ENCODE data around the gene TMEM214. TPM values are rescaled to one million over a fixed set of nuclear protein-coding genes. Genes with fewer than 3 reads are reported as not detected.
A peak's percentile ranks its signal among the peaks of the same experiment; 100 is the strongest.

The TMEM214 gene
- total RNA-seq, 1 donor from 2014 or later, result 68.0 TPM

DNA sequence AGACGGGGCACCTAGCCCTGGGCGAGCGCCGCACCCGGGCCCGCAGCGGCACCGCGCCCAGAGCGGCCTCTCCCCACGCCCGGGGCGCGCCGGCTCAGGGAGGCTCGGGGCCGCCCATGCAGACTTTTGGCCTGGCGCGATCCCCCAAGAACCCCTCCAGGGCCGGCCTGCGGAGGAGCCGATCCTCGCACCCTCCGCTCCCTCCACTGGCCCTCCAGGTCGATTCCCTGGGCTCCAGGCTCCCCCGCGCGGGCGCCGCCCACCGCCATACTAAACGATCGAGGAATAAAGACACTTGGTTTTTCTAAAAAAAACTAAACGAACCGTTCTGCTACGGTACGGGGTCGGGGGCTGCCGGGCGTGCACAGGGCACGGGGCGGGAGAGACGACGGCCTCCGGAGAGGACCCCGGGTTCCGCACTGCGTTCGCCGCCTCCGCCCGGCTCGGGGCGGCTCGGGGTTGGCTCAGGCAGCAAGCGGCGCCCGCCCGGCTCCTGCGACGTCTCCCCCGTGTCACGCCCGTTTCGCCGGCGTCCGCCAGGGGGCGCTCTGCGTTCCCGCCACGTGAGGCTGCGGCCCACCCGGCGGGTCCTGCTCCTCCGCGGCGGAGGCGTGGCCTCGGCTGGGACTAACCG, 53.4 kb downstream of the TMEM214 start:
- ATAC-seq, result peak; percentile 95
- peak overlapping the region; percentile 95 for H3K27ac ChIP-seq
- H3K4me1 ChIP-seq, result peaks cover 30% of the 10 kb centered on the region

DNA sequence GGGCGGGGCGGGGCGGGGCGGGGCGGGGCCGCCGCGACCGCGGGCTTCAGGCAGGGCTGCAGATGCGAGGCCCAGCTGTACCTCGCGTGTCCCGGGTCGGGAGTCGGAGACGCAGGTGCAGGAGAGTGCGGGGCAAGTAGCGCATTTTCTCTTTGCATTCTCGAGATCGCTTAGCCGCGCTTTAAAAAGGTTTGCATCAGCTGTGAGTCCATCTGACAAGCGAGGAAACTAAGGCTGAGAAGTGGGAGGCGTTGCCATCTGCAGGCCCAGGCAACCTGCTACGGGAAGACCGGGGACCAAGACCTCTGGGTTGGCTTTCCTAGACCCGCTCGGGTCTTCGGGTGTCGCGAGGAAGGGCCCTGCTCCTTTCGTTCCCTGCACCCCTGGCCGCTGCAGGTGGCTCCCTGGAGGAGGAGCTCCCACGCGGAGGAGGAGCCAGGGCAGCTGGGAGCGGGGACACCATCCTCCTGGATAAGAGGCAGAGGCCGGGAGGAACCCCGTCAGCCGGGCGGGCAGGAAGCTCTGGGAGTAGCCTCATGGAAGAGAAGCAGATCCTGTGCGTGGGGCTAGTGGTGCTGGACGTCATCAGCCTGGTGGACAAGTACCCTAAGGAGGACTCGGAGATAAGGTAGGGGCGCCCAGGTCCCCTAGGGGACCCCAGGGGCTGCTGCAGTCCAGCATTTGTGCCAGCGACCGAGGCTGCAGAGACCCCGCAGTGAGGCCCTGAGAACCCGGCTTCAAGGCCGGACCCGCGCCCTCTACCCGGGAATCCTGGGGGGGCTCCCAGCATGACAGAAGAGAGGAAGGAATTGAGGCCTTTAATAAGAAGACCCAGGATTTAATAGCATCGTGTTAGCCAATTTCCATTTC, 54.2 kb downstream of the TMEM214 start, which contains the start of gene KHK:
KHK (plus strand) TSS at position 49 of the 870 bp plus-strand sequence; CDS start at position 537, 488 bp downstream.
- intact Hi-C loops (cut with DNase I), result loop anchor here (10.0 kb wide), 1 partner anchor 122 kb away; no protein-coding TSS in a partner anchor
- Histone ChIP-seq H3K27ac (peak within 1 kb of the TSS; percentile 95), H3K4me3 (peak within 1 kb of the TSS; percentile 74), H3K27me3 (no peaks in the 10 kb centered on the region), H3K9me3 (no peaks in the 10 kb centered on the region), H3K36me3 (no peaks in the 10 kb centered on the region), H3K4me1 (peaks cover 23% of the 10 kb centered on the region)
- TF ChIP-seq, protein P1, sequence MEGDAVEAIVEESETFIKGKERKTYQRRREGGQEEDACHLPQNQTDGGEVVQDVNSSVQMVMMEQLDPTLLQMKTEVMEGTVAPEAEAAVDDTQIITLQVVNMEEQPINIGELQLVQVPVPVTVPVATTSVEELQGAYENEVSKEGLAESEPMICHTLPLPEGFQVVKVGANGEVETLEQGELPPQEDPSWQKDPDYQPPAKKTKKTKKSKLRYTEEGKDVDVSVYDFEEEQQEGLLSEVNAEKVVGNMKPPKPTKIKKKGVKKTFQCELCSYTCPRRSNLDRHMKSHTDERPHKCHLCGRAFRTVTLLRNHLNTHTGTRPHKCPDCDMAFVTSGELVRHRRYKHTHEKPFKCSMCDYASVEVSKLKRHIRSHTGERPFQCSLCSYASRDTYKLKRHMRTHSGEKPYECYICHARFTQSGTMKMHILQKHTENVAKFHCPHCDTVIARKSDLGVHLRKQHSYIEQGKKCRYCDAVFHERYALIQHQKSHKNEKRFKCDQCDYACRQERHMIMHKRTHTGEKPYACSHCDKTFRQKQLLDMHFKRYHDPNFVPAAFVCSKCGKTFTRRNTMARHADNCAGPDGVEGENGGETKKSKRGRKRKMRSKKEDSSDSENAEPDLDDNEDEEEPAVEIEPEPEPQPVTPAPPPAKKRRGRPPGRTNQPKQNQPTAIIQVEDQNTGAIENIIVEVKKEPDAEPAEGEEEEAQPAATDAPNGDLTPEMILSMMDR (IDR thresholded peaks at IDR 0.05), result no peak
- DNase-seq, result peak; percentile 85
- ATAC-seq, result peak; percentile 29

More for the DNA sequence above, 53.4 kb downstream of the TMEM214 start:
- H3K4me3 ChIP-seq, result peak overlapping the region; percentile 74
- no peaks in the 10 kb centered on the region for H3K9me3 ChIP-seq
- DNase-seq, result peak; percentile 99
- intact Hi-C loops (cut with DNase I), result loop anchor here (10.0 kb wide), 1 partner anchor 121 kb away; no protein-coding TSS in a partner anchor
- H3K27me3 ChIP-seq, result no peaks in the 10 kb centered on the region
- no peaks in the 10 kb centered on the region for H3K36me3 ChIP-seq
- TF ChIP-seq, protein P1 (IDR thresholded peaks at IDR 0.05), result peak; percentile 91

DNA sequence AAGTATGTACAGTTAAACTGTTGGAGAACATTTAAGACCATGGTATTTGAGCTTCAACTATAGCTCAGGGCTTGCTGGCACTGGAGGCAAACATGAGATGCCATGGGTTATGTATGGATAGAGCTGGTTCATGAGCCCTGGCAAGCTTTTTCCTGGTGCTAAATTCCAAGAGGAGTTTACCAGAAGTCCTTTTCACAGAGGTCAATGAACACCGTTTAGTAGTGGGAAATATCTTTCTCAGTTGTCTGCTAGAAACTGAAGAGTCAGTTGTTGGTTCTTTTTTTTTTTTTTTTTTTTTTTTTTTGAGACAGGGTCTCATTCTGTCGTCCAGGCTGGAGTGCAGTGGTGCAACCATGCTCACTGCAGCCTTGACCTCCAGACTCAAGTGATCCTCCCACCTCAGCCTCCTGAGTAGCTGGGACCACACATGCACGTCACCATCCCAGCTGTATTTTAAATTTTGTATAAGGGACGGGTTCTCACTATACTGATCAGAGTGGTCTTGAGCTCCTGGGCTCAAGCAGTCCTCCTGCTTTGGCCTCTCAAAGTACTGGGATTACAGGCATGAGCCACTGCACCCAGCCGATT, 55.2 kb downstream of the TMEM214 start:
- no peak for DNase-seq
- no peaks in the 10 kb centered on the region for H3K9me3 ChIP-seq
- H3K4me3 ChIP-seq, result no peak overlapping the region
- H3K36me3 ChIP-seq, result no peaks in the 10 kb centered on the region
- H3K27me3 ChIP-seq, result no peaks in the 10 kb centered on the region
- peaks cover 17% of the 10 kb centered on the region for H3K4me1 ChIP-seq
- TF ChIP-seq, protein P1 (IDR thresholded peaks at IDR 0.05), result no peak
- ATAC-seq, result no peak
- intact Hi-C loops (cut with DNase I), result loop anchor here (10.0 kb wide), 1 partner anchor 123 kb away; no protein-coding TSS in a partner anchor
- H3K27ac ChIP-seq, result no peak overlapping the region

DNA sequence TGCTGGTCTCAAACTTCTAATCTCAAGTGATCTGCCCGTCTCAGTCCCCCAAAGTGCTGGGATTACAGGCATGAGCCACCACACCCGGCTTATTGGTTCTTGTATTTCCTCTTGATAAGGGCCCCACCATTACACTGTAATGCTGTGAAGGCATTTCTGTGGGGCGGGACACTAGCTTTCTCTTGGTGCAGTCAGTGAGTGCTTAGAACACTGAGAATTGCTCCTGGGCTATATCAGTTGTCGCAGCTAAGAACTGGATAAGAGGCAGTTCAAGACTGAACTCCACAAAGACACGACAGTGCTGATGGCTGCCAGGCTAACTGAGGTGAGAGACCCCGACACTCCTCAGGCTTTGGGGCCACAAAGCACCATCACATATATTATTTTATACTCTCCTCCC, 55.9 kb downstream of the TMEM214 start:
- DNase-seq, result no peak
- Histone ChIP-seq H3K27ac (no peak overlapping the region), H3K4me3 (no peak overlapping the region), H3K36me3 (no peaks in the 10 kb centered on the region), H3K9me3 (no peaks in the 10 kb centered on the region), H3K4me1 (peaks cover 17% of the 10 kb centered on the region), H3K27me3 (no peaks in the 10 kb centered on the region)
- intact Hi-C loops (cut with DNase I), result loop anchor here (10.0 kb wide), 1 partner anchor 124 kb away; no protein-coding TSS in a partner anchor
- no peak for ATAC-seq
- TF ChIP-seq, protein P1 (IDR thresholded peaks at IDR 0.05), result no peak

DNA sequence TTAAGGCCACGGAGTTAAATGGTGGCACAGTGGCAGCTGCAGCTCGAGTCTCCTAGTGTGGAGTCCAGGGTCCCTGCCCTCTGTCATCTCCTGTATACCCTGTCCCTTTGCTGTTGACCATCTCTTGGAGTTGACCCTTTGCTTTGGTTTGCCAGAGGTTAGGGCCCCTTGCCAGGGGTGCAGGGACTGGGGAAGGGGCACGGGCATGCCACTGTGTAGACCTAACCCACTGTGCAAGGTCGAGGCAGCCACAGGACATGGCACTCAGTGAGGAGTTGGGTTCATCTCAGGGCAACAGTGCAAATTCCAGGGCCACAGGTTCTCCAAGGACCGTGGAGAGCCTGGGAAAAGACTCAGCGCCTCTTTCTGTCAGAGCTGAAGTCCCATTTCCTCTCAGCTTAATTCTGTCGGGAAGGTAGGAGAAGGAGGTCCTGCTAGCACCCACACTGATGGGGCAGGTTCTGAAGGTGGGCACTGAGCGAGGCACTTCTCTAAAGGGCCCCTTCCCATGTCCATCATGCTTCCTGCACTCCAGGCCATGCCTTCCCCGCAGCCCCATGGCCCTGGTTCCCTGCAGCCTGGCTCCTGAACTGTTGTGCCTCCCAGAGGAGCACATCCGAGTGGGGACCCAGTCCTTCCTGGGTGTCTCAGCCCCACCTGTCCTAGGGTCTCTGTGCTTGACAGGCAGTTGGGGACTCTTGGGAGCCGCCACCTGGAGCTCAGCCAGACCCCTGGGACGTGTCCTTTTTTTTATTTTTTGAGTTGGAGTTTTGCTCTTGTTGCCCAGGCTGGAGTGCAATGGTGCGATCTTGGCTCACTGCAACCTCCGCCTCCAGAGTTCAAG, 56.6 kb downstream of the TMEM214 start:
- H3K4me1 ChIP-seq, result peaks cover 17% of the 10 kb centered on the region
- intact Hi-C loops (cut with DNase I), result loop anchor here (10.0 kb wide), 1 partner anchor 125 kb away; no protein-coding TSS in a partner anchor
- TF ChIP-seq, protein P1 (IDR thresholded peaks at IDR 0.05), result no peak

More for the DNA sequence above, 56.6 kb downstream of the TMEM214 start:
- Histone ChIP-seq H3K27me3 (no peaks in the 10 kb centered on the region), H3K27ac (no peak overlapping the region), H3K4me3 (no peak overlapping the region), H3K36me3 (no peaks in the 10 kb centered on the region), H3K9me3 (no peaks in the 10 kb centered on the region)
- no peak for DNase-seq
- no peak for ATAC-seq

Measured in upper lobe of right lung (tissue), 1 donor.